ENCODE results near the gene SLC25A17.
"Not testable (repeated sequence)": the region's sequence is repeated elsewhere in the genome, so short reads cannot be mapped to it uniquely, and the experiment has no call there.

Gene SLC25A17

GRCh38 chr22:40818747-40819598 lies at the start of gene SLC25A17:
Gene SLC25A17 (minus strand): TSS chr22:40819346. CDS start chr22:40819248, 98 bp downstream.
- ChIA-PET CTCF (interaction anchor here (0.5 to 0.6 kb wide), 4 partner anchors 9 to 191 kb away, joined by 3 to 4 read pairs (median 4); no protein-coding TSS in a partner anchor), POLR2A (ENCODE audit: low non-redundant PET) (interaction anchor here (0.6 kb wide), 1 partner anchor 324 kb away, joined by 12 read pairs; no protein-coding TSS in a partner anchor)
- peak; percentile 95 for DNase-seq (ENCODE audit: low spot score)
- TF ChIP-seq CTCF (conservative IDR thresholded peaks at IDR 0.05; ENCODE audit: low read depth) = peak; percentile 50
- peak within 1 kb of the TSS; percentile 80 for H3K27ac ChIP-seq

- CTCF ChIA-PET = interaction anchor here (0.6 kb wide), 1 partner anchor 90 kb away, joined by 4 read pairs; no protein-coding TSS in a partner anchor
- POLR2A ChIA-PET (ENCODE audit: low non-redundant PET); DNase-seq (ENCODE audit: low spot score); H3K27ac ChIP-seq: not testable (repeated sequence)
Observed at GRCh38 chr22:40868379-40868778, 49.2 kb upstream of the SLC25A17 start.

- ChIA-PET POLR2A (ENCODE audit: low non-redundant PET) (no interaction called here), CTCF (interaction anchor here (0.7 kb wide), 1 partner anchor 1434 kb away, joined by 3 read pairs; no protein-coding TSS in a partner anchor)
- H3K27ac ChIP-seq = no peak overlapping the region
- no peak for TF ChIP-seq CTCF (conservative IDR thresholded peaks at IDR 0.05; ENCODE audit: low read depth)
- no peak for DNase-seq (ENCODE audit: low spot score)
Observed at GRCh38 chr22:40867109-40867508, 48.0 kb upstream of the SLC25A17 start.

GRCh38 chr22:40862537-40862936 lies 43.4 kb upstream of the SLC25A17 start:
- ChIA-PET CTCF (no interaction called here), POLR2A (ENCODE audit: low non-redundant PET) (no interaction called here)
- no peak for TF ChIP-seq CTCF (conservative IDR thresholded peaks at IDR 0.05; ENCODE audit: low read depth)
- DNase-seq (ENCODE audit: low spot score) = no peak
- no peak overlapping the region for H3K27ac ChIP-seq

GRCh38 chr22:40862013-40862412 lies 42.9 kb upstream of the SLC25A17 start, which contains the start of gene DNAJB7:
Gene DNAJB7 (minus strand): TSS chr22:40862113. CDS start chr22:40861994, 119 bp downstream.
- ChIA-PET POLR2A (ENCODE audit: low non-redundant PET) (no interaction called here), CTCF (no interaction called here)
- no peak for TF ChIP-seq CTCF (conservative IDR thresholded peaks at IDR 0.05; ENCODE audit: low read depth)
- no peak within 1 kb of the TSS for H3K27ac ChIP-seq
- no peak for DNase-seq (ENCODE audit: low spot score)

- no peak for DNase-seq (ENCODE audit: low spot score)
- CTCF ChIA-PET = interaction anchor here (0.7 kb wide), 2 partner anchors 9 to 15 kb away, joined by 3 read pairs; no protein-coding TSS in a partner anchor
- H3K27ac ChIP-seq = peak overlapping the region; percentile 97
- TF ChIP-seq CTCF (conservative IDR thresholded peaks at IDR 0.05; ENCODE audit: low read depth) = no peak
- POLR2A ChIA-PET (ENCODE audit: low non-redundant PET) = interaction anchor here (0.5 kb wide), 1 partner anchor 37 kb away, joined by 5 read pairs; no protein-coding TSS in a partner anchor
Observed at GRCh38 chr22:40857309-40857855, 38.2 kb upstream of the SLC25A17 start.

Measured in RWPE1 (cell line).